Measurements from ENCODE around the gene OR4D5. TPM values are rescaled to one million over a fixed set of nuclear protein-coding genes. Genes with fewer than 3 reads are reported as not detected.

Gene OR4D5
- not detected in 2 replicates for total RNA-seq

GRCh38 chr11:123939317-123939716, at the start of gene OR4D5:
OR4D5 (plus strand) TSS chr11:123939617; CDS start chr11:123939617, 0 bp downstream.

DNA sequence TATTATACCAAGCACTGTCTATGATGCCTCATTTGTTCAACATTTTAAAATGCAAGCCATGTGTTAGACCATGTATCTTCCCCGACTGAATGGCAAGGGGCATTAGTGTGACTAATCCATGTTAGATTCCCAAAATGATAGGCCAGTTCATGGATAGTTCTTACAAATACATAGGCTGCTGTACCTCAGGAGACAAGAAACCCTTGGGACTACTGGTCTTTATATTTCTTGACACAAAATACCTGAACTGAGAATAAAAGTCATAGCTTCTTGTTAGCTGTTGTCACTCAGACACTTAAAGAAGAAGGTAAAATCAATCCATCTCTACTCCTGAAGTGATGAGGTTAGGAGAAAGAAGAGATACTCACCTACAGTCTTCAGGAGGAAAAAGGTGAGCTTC, 37.5 kb upstream of the OR4D5 start, which contains the start of gene OR8D4:
OR8D4 (plus strand) TSS at position 301 of the 400 bp plus-strand sequence. CDS start 4,265 bp downstream, outside the sequence.

GRCh38 chr11:123943738-123944137, 4.3 kb downstream of the OR4D5 start, which contains the start of gene OR6T1:
OR6T1 (minus strand) TSS chr11:123943838; CDS start chr11:123943838, 0 bp downstream.

DNA sequence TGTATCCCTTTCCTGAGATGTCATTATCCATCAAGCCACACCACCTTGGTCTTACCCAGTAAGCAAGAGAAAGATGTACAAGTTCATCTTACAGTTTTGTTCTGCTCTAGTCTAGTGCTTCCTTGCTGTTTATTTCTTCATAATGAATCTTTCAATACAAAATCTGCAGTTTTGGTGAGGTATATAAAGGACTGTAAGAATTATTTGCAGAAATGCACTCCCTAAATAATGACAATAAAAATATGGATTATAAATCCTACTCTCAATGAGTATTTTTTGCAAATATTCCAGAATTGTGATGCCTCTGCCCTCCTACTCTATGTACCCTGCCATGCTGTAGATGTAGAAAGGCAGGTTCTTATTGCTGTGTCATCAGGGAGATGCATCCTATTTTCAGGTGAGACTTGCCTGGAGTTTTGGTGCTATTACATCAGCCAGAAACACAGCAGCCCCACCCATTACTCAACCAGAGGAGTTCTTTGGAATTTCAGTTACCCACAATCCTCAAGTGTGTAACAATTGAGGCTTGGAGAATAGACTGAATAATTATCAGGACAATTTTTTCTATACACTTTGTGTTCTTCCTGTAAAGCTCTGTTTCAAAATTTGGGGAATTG, 38.4 kb downstream of the OR4D5 start, which contains the start of gene OR10S1:
OR10S1 (minus strand) TSS at position 51 of the 617 bp plus-strand sequence. CDS start 117 bp downstream, outside the sequence.

Other genes starting within 250 kb of the OR4D5 start
- 10.2 and 11.4 TPM in 2 replicates for gene ZNF202, start 198.0 kb upstream of the OR4D5 start, total RNA-seq
- gene OR6X1, start 185.1 kb upstream of the OR4D5 start, total RNA-seq = not detected in 2 replicates
- not detected in 2 replicates for gene OR6M1, start 133.3 kb upstream of the OR4D5 start, total RNA-seq
- not detected in 2 replicates for gene TMEM225, start 53.9 kb upstream of the OR4D5 start, total RNA-seq
- not detected in 2 replicates for gene OR8D4, start 37.5 kb upstream of the OR4D5 start, total RNA-seq
- not detected in 2 replicates for gene OR6T1, start 4.2 kb downstream of the OR4D5 start, total RNA-seq
- not detected in 2 replicates for gene OR10S1, start 38.2 kb downstream of the OR4D5 start, total RNA-seq
- not detected in 2 replicates for gene OR10G6, start 55.5 kb downstream of the OR4D5 start, total RNA-seq
- gene OR10G4, start 73.4 kb downstream of the OR4D5 start, total RNA-seq = not detected in 2 replicates
- not detected in 2 replicates for gene OR10G9, start 83.4 kb downstream of the OR4D5 start, total RNA-seq
- not detected in 2 replicates for gene OR10G8, start 87.2 kb downstream of the OR4D5 start, total RNA-seq
- not detected in 2 replicates for gene OR10G7, start 101.7 kb downstream of the OR4D5 start, total RNA-seq
- gene VWA5A, start 175.8 kb downstream of the OR4D5 start, total RNA-seq = 10.5 and 11.8 TPM in 2 replicates
- gene OR10D3, start 243.7 kb downstream of the OR4D5 start, total RNA-seq = not detected in 2 replicates